Activated CD4-positive, alpha-beta T cell treated with anti-CD3 and anti-CD28 coated beads, Interleukin-2, Interleukin-6, amounts not matched to agents 100 ng/mL and 50 ng/mL, durations not matched to agents 16 hours and 8 hours (primary cell): Measurements from ENCODE around the gene IHH.

ENCODE experiments used
- DNase-seq: peaks from one replicate; pipeline ENCODE4 v3.0.0-alpha.2; 2020

Gene IHH

DNA sequence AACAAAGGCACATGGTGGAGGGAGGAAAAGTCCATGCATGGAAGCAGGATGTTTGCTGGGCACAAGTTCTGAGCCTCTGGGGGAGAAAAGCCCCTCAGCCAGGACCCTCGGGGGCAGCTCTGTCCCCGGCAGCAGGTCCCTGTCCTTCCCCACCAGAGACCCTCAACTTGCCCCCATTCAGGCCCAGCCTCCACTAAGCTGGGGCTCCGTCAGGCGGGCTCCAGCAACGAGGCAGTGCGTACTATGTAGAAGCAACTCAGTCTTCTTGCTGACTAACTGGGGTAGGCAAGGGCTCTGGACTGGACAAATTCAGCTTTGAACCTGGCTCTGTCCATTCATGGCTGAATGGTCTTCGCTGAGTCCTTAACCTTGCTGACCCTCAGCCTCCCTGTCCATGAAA, 42.4 kb downstream of the IHH start:
- no peak for DNase-seq

GRCh38 chr2:219017201-219017931, 43.4 kb downstream of the IHH start:
- no peak for DNase-seq

DNA sequence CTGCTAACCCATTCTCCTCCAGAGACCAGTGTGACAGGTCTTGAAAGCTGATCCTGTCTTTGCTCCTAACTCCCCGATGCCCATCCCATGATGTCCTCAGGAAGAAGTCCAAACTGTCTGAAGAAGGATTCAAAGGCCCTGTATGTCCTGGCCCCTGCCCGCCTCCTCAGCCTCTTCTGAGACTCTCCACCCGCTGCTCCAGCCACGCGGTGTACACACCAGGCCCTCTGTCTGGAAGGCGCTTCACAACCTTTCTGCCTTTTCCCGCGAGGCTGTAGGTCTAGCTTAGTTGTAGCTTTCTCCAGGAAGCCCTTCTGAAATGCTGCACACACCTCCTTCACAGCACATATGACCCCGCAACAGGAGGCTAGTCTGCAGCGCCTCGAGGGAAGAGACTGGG, 44.0 kb downstream of the IHH start:
- no peak for DNase-seq

DNA sequence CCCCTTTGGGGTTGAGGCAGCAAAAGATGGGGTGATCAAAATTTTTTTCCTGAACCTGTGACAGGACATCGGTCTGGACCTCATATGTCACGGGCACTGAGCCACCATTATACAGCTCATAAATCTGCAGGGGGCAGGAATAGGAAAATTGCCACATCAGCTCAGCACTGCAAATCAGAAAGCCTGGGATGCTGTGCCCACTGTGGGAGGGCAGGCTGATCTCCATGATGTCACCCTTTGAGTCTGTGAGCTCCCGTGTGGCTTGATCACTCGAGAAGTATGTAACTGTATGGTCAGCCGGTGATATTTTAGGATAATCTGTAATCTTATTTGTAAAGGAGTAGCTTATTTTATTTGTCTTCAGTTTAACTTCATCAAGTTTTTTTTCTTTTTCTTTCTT, 49.8 kb downstream of the IHH start:
- no peak for DNase-seq

- peak; percentile 23 for DNase-seq
Measured at GRCh38 chr2:219010162-219010756, 50.5 kb downstream of the IHH start.

- DNase-seq: no peak
Measured at GRCh38 chr2:219009294-219009693, 51.4 kb downstream of the IHH start.
